HepG2 (cell line): ENCODE data around the gene NUPR2. TPM values are rescaled to one million over a fixed set of nuclear protein-coding genes. Genes with fewer than 3 reads are reported as not detected.
"Not testable (repeated sequence)": the region's sequence is repeated elsewhere in the genome, so short reads cannot be mapped to it uniquely, and the experiment has no call there.

Experiments
- ATAC-seq: fragments of 200-7000 bp; cut with Tn5 transposase; 3 replicates; pipeline ENCODE4 v1.9.1; 2020; ENCODE audit warnings: mild to moderate bottlenecking, moderate library complexity
- BruUV-seq: library from RNA; stranded (reverse); fragments of 400-500 nt; replicated peaks from 2 replicates; lab custom pipeline; 2021; lab: Mats Ljungman, UMichigan
- CTCF ChIA-PET: fragments of 300-600 bp; formaldehyde crosslinking; extraction: SDS; loops from one replicate; lab custom pipeline; 2021; ENCODE audit warnings: low total read pairs, inconsistent platforms, low intra/inter-chr PET ratio; lab: Yijun Ruan, JAX
- POLR2A ChIA-PET: fragments of 350-600 bp; sonication (Branson Sonifier 250); formaldehyde crosslinking; loops from one replicate; lab custom pipeline; 2020; ENCODE audit warnings: antibody characterized with exemption, inconsistent platforms; lab: Yijun Ruan, JAX
- DNase-seq: peaks from one replicate; pipeline ENCODE4 v3.0.0-alpha.2; 2015; ENCODE audit warnings: low spot score
- FAIRE-seq: peaks from 3 replicates; lab custom pipeline; 2011; peaks lifted over from hg19 to GRCh38; lab: Jason Lieb, UNC
- H2AFZ ChIP-seq: one replicate; pipeline ENCODE4 v1.6.1; 2011; ENCODE audit warnings: low read length, inconsistent platforms
- H3K27ac ChIP-seq: fragments of 300-600 bp; 3 replicates; pipeline ENCODE4 v1.8.0; 2011; ENCODE audit warnings: mixed run types, mild to moderate bottlenecking, mixed read lengths, low read length, inconsistent platforms; ENCODE audit not compliant: insufficient read depth; ENCODE audit errors: extremely low read length
- H3K27me3 ChIP-seq, 2 experiments: fragments of 200-600 bp in 1 of 2; 2 replicates in 1 of 2; 3 replicates in 1 of 2; pipeline versions ENCODE4 v1.6.0 to v1.8.0; 2011; ENCODE audit warnings: low read length in 2 of 2, mild to moderate bottlenecking in 2 of 2, moderate library complexity in 2 of 2, inconsistent platforms in 1 of 2; ENCODE audit not compliant: insufficient read depth in 2 of 2, control insufficient read depth in 1 of 2
- H3K36me3 ChIP-seq, 2 experiments: fragments of 200-600 bp in 1 of 2; replicated peaks in 1 of 2; 2 replicates in 1 of 2; 3 replicates in 1 of 2; pipeline versions ENCODE4 v1.5.1 to v1.8.0; 2011; ENCODE audit warnings: low read length in 2 of 2, inconsistent platforms in 1 of 2; ENCODE audit not compliant: insufficient read depth in 2 of 2, control insufficient read depth in 1 of 2
- H3K4me1 ChIP-seq: 2 replicates; pipeline ENCODE4 v1.5.1; 2012; ENCODE audit warnings: low read length, inconsistent platforms; ENCODE audit not compliant: insufficient read depth
- H3K4me2 ChIP-seq: 2 replicates; pipeline ENCODE4 v1.6.0; 2011; ENCODE audit warnings: low read depth, low read length, inconsistent platforms
- H3K4me3 ChIP-seq, 3 experiments: fragments of 200-600 bp in 1 of 3; sonication (generic), shearing (Covaris generic) in 1 of 3; replicated peaks in 1 of 3; 2 replicates each; pipeline ENCODE4 v1.5.1; 2011 to 2016; ENCODE audit warnings: low read length in 3 of 3, inconsistent platforms in 2 of 3, low read depth in 2 of 3, mild to moderate bottlenecking in 2 of 3, control low read depth in 1 of 3, mixed read lengths in 1 of 3; ENCODE audit not compliant: insufficient read depth in 1 of 3
- H3K79me2 ChIP-seq: one replicate; pipeline ENCODE4 v1.6.1; 2011; ENCODE audit warnings: low read length, inconsistent platforms; ENCODE audit not compliant: insufficient read depth
- H3K9ac ChIP-seq: 2 replicates; pipeline ENCODE4 v1.6.0; 2011; ENCODE audit warnings: mild to moderate bottlenecking, low read depth, low read length, inconsistent platforms; ENCODE audit not compliant: insufficient read depth
- H3K9me3 ChIP-seq: 2 replicates; pipeline ENCODE4 v1.5.1; 2012; ENCODE audit warnings: mild to moderate bottlenecking, low read length
- H4K20me1 ChIP-seq: 2 replicates; pipeline ENCODE4 v1.6.0; 2011; ENCODE audit warnings: inconsistent platforms, mild to moderate bottlenecking, low read length, moderate library complexity; ENCODE audit not compliant: insufficient read depth
- KDM3A ChIP-seq: IDR thresholded peaks from 2 replicates; pipeline ENCODE4 v1.6.1; 2018; ENCODE audit warnings: low read depth, missing compliant biosample characterization
- RBM22 ChIP-seq: fragments of 200-400 bp; formaldehyde crosslinking; optimal IDR thresholded peaks from 2 replicates; pipeline ENCODE3; 2017; ENCODE audit warnings: mild to moderate bottlenecking, low read length, moderate library complexity
- ZFAT ChIP-seq: sonication (generic); formaldehyde crosslinking; conservative IDR thresholded peaks from 2 replicates; pipeline ENCODE4 v1.8.1; 2023; ENCODE audit warnings: missing genetic modification reagents, inconsistent platforms
- ZNF546 ChIP-seq: sonication (generic); formaldehyde crosslinking; conservative IDR thresholded peaks from 2 replicates; pipeline ENCODE4 v1.8.1; 2023; ENCODE audit warnings: mild to moderate bottlenecking, missing genetic modification reagents
- WGBS: methylation state at CpG from one replicate; pipeline ENCODE4 v1.1.6; 2017; ENCODE audit warnings: low lambda C conversion rate; 5-methylcytosine and 5-hydroxymethylcytosine counted together
- in situ Hi-C: cut with HindIII; loops from 2 replicates; pipeline ENCODE4 v1.10.0; 2017; ENCODE audit warnings: low pct_unique_long_range_greater_than_20kb; ENCODE audit not compliant: extremely low pct_ligation_motif_present
- intact Hi-C: fragments of 100-400 bp; cut with micrococcal nuclease; formaldehyde crosslinking; loops from one replicate; pipeline ENCODE4 v1.10.0; 2022; ENCODE audit not compliant: unreplicated experiment
- polyA plus RNA-seq, 8 experiments: library from polyadenylated mRNA; depleted of rRNA in 3 of 8; stranded (reverse) in 7 of 8; unstranded in 1 of 8; fragments of >200 nt; fragmentation: Illumina TruSeq in 4 of 8; extraction: Trizol in 4 of 8; gene quantifications; 2 replicates each; pipeline versions ENCODE4 v1.2.1 to v1.2.3, GENCODE V29; 2011 to 2016; ENCODE audit warnings: low read depth in 4 of 8, missing spikeins in 1 of 8, mixed read lengths in 1 of 8; ENCODE audit not compliant: insufficient read depth in 1 of 8
- total RNA-seq, 5 experiments: library from RNA; depleted of rRNA; stranded (reverse); fragments of >200 nt; fragmentation: Illumina TruSeq; extraction: Trizol; gene quantifications; 2 replicates each; pipeline ENCODE4 v1.2.3, GENCODE V29; 2016; ENCODE audit warnings: low read depth in 1 of 5
- TF ChIP-seq, protein P1 (sequence below): sonication (generic); formaldehyde crosslinking; IDR thresholded peaks from 2 replicates; pipeline ENCODE4 v1.8.1; 2023; ENCODE audit warnings: mild to moderate bottlenecking, moderate library complexity, missing genetic modification reagents

The NUPR2 gene
- total and polyA plus RNA-seq, 2 of the 13 experiments (the other 11 are each of a cell fraction or from before 2014, with no cell fraction given) = not detected

GRCh38 chr7:56104138-56104537, 12.1 kb downstream of the NUPR2 start:
- 97% methylated on average over 6 of the region's 9 CpGs for WGBS
- H3K9me3 ChIP-seq, in situ Hi-C loops, H3K9ac ChIP-seq, H3K27ac ChIP-seq, FAIRE-seq, H3K4me3 ChIP-seq, CTCF ChIA-PET, intact Hi-C loops, H3K27me3 ChIP-seq, H2AFZ ChIP-seq, ATAC-seq, DNase-seq, BruUV-seq, POLR2A ChIA-PET, H4K20me1 ChIP-seq: not testable (repeated sequence)
- peaks cover 13 to 44% of the 10 kb centered on the region in 2 experiments for H3K36me3 ChIP-seq
- peaks cover 29% of the 10 kb centered on the region for H3K79me2 ChIP-seq
- H3K4me1 ChIP-seq = peaks cover 16% of the 10 kb centered on the region; the same call in 1 of the 2 replicates
- 0 out of 2 replicates have a peak overlapping the region, but pooled peaks have one; percentile 12 for H3K4me2 ChIP-seq

- peak; percentile 67 for ATAC-seq
Observed at GRCh38 chr7:56099653-56100052, 16.6 kb downstream of the NUPR2 start.

More at GRCh38 chr7:56099653-56100052, 16.6 kb downstream of the NUPR2 start:
- Histone ChIP-seq H3K4me3 (no peak overlapping the region), H3K27me3 (no peaks in the 10 kb centered on the region), H3K36me3 (peaks cover 13 to 44% of the 10 kb centered on the region in 2 experiments), H4K20me1 (no peaks in the 10 kb centered on the region; the same call in 1 of the 2 replicates), H3K9ac (no peak overlapping the region), H3K27ac (no peak overlapping the region), H3K9me3 (no peaks in the 10 kb centered on the region), H3K4me2 (no peak overlapping the region), H3K4me1 (peaks cover 12% of the 10 kb centered on the region; the same call in 1 of the 2 replicates), H2AFZ (no peak overlapping the region), H3K79me2 (peaks cover 13% of the 10 kb centered on the region)
- no TSS peak for BruUV-seq
- in situ Hi-C loops = loop anchor here (25.0 kb wide), 1 partner anchor 337 kb away; no protein-coding TSS in a partner anchor
- intact Hi-C loops = no loop called here
- TF ChIP-seq KDM3A (CRISPR knock-in tag) (no peak), ZFAT (CRISPR knock-in tag) (no peak), RBM22 (peak; percentile 19), ZNF546 (CRISPR knock-in tag) (no peak)
- TF ChIP-seq, protein P1, sequence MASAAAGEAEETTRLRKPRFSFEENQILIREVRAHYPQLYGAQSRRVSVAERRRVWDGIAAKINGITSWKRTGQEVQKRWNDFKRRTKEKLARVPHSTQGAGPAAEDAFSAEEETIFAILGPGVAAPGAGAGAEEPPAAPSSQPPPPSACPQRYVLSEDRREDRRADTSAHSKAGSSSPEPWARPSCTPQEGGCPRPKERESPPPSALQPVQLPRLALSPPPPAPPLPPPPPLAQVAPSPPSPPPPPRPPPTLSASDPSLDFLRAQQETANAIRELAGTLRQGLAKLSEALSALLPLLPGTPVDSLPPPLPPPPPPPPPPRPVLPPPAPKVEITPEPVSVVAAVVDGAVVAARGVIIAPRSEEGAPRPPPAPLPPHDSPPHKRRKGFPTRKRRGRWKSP (CRISPR knock-in tag) = no peak
- 89% methylated on average over 3 of the region's 3 CpGs for WGBS
- FAIRE-seq (peak; percentile 8), DNase-seq (no peak)
- ChIA-PET CTCF (no interaction called here), POLR2A (no interaction called here)
